COLO668 (cell line): ENCODE measurements around the gene ABCA3.

ENCODE experiments used
- DNase-seq: peaks from one replicate; lab custom pipeline; 2025; ENCODE audit not compliant: unreplicated experiment; lab: John Stamatoyannopoulos, UW

Gene ABCA3

DNA sequence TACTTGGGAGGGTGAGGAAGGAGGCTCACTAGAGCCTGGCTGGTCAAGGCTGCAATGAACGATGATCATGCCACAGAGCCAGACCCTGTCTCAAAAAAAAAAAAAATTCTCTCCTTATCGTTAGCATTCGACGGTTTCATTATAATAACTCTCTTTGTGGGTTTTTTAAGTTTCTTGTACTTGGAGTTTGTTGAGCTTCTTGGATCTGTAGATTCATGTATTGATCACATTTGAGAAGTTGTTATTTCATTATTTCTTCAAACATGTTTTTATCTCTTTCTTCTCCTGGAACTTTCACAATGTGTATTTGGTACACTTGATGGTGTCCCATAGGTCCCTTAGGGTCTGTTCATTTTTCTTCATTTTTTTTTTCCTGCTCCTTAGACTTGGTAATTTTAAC, 16.8 kb upstream of the ABCA3 start:
- DNase-seq: no peak

DNA sequence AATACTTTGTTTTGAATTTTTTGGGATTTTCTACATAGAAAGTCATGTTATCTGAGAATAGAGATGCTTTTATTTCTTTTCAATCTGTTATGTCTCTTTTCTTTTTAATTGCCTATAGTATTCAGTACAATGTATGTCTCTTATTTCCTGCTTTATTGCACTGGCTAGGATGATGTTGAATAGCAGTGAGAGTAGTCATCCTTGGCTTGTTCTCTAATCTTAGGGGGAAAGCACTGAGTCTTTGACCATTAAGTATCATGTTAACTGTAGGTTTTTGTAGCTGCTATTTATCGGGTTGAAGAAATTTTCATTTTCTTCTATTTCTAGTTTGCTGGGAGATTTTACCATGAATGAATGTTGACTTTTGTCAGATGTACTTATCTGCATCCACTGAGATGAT, 10.0 kb upstream of the ABCA3 start:
- DNase-seq: no peak

DNA sequence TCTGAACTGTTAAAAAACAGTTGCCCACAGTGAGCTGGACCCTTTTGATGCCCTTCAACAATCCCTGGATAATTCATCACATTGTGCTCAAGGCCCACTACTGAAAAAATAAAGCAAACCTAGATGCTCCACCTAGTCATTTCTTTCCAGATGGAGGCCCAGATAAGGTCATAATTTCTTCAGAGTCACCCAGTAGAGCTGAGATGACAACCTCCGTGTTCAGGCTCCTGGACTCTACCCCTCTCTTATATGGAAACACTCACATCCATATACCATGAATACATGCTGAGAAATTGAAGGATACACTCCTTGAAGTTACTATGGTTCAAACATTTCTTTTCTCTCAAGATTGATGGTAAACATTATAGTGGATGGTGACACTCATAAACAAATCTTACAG, 2.7 kb upstream of the ABCA3 start:
- DNase-seq: no peak

DNA sequence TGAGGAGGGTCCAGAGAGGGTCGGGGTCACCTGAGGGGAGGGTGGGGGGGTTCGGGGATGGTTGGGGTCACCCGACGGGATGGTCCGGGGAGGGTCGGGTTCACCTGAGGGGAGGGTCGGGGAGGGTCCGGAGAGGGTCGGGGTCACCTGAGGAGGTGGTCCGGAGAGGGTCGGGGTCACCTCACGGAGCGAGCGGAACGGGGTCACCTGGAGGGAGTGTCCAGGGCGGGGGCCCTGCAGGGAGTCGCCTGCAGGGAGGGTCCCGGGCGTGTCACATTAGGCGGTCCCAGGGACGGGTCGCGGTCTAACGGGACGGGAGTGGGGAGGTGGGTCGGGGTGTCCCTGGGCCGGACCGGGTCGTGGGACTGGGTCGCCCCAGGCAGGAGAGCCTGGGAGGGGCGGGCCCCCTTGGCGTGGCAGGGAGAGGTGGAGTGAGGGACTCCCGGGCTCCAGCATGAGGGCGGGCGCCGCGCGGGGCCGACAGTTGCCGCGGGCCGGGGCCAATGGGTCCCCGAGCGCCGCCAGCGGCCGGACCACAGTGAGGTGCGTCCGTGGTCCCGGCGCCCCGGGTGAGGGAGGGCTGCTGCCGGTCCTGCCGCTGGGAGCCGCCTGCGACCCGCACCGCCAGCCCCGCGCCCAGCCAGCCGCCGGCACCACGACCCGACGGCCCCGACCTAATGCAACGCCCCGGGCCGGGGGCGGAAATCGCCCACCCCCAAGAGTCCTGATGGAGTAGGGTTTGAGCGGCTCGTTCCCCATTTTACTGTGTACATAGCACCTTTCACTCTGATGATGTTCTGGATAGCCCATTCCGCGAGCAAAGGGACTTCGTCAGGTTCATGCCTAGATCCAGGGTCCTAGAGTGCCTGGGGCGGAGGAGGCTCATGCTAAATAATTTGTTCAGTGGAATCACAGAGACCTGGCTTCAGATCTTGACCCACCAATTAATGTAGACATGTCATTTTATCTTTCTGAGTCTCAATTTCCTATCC, 1.2 kb upstream of the ABCA3 start:
- DNase-seq: no peak

DNA sequence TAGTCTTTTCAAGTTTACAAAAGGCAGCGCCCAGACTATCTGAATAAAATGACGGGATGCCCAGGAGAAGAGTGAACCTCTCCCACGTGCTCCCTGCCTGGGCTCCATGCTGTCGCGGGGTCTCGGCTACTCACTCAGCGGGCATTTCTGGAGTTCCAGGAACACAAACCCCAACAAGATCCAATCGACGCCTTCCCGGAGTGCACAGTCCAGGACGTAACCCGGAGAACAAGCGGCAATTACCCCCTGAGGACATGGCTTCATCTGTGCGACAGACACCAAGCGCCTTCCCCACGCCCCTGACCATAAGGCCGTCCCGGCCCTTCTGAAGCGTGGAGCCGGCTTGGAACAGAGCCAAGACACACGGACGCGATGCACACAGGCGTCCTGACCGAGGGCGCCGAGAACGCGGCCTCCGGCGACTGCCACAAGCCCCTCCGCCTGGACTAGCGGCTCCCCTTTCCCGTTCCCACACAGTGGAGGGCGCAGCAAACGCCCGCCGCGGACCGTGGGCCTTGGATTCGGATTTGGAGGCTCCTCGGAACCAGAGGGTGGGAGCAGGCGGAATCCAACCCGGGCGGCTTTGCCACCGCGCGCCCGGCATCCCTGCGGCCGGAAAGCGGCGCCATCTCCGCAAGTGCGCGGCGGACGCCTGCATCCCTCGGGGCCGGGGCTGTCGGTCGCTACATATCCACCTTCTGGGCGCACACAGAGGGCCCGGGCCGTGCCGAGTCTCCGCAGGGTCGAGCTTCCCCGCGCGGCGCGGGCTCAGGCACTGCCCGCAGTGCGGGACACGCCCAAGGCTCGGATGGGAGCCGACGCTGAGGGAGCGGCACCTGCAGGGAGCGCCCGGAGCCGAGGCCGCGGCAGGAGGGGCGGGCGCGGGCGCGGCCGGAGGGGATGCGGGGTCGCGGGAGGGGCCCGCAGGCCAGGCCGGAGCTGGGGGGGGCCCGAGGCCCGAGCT, 725 bp downstream of the ABCA3 start:
- DNase-seq: peak; percentile 85

DNA sequence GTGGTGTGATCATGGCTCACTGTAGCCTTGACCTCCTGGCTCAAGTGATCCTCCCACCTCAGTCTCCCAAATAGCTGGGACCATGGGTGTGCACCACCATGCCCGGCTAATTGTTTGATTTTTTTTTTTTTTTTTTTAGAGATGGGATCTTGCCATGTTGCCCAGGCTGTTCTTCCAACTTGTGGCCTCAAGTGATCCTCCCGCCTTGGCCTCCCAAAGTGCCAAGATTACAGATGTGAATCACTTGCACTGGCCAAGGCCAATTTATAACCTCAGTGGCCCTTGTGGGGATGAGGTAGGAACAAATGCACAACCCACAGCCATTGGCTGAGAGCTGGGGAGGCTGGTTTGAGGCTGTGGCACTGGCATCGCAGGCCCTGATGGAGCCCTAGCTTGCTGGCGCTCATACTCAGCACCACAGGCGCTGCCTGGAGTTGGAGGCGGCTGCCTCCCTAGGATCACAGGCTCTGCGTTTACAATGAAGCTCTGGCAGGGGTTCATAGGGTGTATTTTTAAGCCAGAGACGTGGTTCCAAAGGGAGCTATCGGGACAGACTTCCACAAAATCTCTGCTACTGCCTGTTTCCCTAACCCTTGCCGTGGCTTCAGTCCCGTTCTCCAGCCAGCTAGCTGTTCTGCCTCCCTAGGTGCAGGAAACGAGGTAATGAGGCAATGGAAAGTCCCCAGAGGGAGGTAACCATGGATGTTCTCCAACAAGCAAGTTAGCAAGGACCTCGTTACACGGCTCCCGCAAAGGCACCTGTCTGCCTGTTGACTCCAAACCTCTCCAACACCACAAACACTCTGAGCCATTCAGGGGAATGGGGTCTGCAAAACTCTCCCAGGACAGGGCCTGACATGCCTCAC, 2.9 kb downstream of the ABCA3 start:
- peak; percentile 58 for DNase-seq

DNA sequence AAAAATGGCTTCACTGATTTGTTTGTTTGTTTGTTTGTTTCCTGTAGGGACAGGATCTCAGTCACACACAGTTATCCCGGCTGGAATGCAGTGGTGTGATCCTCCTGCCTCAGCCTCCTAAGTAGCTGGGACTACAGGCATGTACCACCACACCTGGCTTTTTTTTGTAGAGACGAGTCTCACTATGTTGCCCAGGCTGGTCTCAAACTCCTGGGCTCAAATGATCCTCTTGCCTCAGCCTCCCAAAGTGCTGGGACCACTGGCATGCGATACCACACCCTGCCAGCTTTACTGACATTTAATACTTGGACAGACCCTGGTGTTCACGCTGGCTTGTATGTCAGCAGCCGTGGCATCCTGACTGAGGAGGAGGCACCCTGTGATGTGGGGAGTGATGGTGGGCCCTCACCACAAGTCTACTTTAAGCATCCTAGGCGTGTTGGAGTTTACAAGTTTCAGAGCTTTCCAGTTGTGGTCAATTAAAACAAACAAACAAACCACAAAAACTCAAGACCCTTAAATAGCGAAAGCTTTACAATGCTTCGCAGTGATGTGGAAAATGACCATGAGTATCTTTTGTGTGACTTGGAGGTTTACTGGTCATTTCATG, 5.1 kb downstream of the ABCA3 start:
- no peak for DNase-seq

DNA sequence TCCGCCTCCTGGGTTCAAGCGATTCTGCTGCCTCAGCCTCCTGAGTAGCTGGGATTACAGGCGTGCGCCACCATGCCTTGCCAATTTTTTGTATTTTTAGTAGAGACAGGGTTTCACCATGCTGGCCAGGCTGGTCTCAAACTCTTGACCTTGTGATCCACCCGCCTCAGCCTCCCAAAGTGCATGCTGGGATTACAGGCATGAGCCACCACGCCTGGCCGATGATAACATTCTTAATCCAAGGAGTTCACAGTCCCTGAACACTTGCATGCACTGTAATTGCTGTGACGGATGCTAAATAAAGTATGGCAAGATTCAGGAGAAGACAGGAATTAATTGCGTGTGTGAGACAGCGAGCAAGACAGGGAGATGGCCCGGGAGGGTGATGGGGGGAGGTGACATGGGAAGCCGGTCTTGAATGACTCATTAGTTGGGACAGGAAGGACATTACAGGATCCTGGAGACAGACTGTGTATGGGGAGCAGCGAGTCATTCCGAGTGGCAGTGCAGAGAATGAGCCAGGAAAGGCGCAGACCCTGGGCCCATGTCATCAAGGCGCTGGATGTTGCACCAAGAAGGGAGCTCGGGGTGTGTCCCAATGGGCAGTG, 6.7 kb downstream of the ABCA3 start:
- DNase-seq: no peak

DNA sequence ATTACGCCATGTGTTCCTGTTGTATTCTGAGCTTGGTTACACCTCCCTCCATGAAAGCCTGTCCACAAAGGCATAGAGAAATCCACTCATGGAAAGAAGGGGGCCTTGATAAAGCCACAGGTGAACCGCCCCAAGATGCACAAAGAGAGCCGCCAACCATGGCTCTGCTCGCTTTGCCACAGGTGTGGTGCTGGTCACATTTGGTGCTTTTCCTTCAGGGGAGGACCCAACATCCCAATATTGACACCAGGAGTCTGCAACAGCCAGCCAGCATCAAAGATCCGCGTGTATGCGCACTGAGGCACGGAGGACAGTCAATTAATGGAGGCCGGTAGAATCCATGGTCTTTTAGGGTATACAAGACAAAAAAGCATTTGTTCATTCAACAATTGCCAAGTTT, 7.3 kb downstream of the ABCA3 start:
- DNase-seq: no peak

DNA sequence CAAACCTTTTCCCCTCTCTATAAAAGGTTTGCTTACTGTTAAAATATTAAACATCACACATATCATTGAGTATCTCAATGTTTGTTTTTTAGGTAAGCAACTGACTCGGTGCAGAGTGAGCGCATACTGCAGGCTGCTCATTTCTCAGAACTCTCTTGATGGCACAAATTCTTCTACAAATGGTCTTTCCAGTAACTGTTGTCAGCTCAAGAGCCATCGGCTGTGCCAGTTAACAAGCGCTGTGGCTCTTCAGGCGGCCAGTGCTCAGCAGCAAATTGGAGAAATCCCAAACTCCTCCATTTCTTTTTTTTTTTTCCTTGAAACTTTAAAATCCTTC, 8.6 kb downstream of the ABCA3 start:
- DNase-seq: no peak

DNA sequence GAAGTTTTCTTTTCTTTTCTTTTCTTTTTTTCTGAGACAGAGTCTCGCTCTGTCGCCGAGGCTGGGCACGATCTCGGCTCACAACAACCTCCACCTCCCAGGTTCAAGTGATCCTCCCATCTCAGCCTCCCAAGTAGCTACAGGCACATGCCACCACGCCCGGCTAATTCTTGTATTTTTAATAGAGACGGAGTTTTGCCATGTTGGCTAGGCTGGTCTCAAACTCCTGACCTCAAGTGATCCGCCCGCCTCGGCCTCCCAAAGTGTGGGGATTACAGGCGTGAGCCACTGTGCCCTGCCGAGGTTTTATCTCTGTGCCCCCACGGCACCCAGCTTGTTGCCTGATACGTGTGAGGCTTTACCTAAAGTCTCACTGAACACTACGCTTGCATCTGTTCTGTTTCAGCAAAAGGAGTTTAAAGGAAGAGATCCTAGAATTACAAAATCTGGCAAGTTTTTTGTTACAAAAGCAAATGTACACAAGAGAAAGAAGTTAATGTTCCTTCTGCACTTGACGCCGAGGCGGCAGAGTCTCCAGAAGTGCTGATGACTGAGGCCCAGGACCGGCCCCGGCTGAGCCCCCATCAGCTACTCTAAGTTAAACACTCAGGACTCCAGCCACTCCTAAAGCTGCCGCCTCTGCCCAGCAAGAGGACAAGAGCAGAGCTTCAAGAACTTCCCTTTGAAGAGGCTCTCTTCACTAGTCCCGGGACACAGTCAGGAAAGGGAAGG, 9.2 kb downstream of the ABCA3 start:
- DNase-seq: no peak

DNA sequence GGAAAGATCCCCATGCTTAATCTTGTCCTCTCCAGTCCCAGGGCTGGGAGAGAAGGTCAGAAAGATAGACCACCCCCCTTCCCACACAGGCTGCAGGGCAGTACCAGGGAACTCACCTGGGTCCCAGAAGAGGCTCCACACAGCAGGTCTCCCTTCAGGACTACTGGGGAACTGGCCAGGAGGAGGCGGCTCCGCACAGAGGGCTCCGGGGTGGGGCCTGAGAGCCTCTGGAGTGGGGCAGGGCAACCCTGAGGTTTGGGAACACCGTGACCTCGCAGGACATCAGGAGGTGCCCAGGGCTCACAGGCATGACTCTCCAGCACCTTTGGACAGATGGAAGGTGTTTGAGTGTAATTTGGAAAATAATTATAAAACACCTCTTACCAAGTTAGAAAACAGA, 11.0 kb downstream of the ABCA3 start:
- DNase-seq: no peak

DNA sequence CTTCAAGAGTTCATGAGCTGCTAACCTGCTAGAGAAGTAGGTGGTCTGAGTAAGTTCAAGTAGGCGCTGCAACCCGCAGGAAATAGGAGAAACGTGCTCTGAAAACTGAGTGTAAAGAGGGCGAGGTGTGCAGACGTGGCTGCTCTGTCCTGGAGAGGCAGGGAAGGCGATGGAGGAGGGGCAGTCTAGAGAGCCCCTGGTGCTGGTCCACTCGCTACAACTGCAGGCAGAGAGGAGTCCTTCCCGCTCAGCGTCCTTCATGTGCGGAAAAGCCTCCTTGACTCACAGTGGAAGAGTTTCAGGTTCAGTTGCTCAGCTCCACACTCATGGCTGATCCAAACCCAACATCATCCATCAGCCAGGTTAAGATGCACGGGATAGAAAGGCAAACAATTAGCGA, 12.1 kb downstream of the ABCA3 start:
- DNase-seq: no peak

DNA sequence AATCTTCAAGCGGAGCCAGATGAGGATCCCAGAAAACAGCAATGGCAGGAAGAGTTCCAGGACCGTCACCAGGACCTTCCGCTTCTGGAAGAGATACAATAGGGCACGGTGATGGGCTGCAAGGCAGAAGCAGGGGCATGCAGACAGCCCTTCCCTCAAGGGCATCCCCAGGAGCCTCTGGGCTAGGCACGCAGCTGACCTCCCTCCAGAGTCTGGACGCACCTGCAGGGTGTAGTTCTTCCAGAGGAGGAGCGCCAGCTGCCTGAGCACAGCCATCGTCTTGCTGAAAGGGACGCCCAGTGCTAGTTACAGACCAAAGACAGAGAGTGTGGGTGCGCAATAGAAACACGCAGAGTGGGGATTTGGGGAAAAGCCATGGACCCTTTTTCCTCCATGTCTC, 14.3 kb downstream of the ABCA3 start:
- no peak for DNase-seq

DNA sequence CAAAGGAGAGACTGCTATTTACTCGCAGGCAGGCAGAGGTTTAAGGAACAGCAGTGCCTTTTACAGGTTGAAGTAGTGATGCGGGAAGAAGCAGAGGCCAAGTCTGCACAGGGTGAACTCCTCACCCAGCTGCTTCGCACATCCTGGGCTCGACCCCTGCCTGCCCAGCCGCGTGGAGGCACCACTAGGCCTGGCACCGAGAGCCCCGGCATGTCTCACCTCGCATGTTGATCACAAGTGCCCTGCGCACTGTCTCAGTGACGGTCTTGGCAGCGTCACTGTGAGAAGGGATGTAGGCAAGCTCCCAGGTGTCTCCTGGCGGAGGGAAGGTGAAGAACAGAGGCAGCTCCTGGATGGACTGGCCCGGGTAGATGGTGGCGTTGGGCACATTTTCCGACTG, 14.7 kb downstream of the ABCA3 start:
- no peak for DNase-seq

DNA sequence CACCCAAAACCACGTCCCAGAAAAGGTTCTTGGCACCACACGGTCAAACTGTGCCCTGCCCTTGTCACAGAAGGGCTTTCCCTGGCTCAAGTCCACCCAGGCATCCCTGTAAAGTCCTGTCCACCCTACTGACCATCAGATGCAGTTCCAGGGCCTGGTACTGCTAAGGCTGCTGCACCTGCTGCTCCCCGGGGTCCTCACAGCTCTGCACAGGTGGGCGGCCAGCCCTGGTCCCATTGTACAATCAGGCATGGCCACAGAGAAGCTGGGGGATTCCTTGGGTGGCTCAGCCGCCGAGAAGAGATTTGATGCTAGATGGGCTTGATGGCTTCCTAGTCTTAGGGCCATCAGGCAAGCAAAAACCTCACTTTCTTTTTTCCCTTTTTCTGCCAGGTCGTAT, 15.3 kb downstream of the ABCA3 start:
- DNase-seq: no peak

DNA sequence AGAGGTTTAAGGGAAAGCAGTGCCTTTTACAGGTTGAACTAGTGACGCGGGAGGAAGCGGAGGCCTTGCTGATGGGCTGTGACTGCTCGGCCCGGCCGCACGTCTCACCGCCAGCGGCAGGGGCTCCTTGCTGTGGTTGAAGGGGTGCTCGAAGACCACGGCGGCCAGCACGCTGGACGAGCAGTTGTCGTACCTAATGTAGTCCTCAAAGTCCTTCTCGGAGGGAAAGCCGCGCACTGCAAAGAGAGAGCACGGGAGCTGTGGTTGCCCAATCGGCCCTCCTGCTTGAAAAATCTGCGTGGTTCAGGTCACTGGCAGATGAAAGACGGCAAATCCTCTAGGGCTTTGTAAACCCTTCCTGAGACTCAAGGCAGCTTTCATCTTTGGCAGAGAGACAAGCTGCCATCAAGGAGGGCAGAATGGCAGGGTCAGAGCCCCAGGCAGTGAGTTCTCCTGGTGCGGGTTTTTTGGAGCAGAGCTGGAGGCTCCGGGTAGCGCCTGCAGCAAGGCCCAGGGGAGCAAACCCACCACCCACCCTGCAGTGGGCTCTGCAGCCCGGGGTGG, 16.1 kb downstream of the ABCA3 start:
- no peak for DNase-seq

DNA sequence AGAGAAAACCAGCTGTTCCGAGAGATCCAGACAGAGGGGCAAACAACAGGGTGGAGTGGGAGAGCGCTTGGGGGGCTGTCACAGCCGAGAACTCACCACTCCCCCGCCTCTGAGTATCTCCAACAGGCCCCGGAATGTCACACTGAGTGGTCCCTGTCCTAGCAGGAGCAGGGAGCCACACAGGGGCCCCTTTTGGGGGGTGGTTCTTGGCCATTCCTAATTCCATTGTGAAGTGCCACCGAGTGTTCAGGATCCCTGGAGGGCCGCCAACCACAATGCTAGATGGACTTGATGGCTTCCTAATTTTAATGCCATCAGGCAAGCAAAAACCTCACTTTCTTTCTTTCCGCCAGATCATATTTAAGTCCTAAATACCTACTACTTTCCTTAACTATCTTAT, 16.8 kb downstream of the ABCA3 start:
- DNase-seq: no peak

DNA sequence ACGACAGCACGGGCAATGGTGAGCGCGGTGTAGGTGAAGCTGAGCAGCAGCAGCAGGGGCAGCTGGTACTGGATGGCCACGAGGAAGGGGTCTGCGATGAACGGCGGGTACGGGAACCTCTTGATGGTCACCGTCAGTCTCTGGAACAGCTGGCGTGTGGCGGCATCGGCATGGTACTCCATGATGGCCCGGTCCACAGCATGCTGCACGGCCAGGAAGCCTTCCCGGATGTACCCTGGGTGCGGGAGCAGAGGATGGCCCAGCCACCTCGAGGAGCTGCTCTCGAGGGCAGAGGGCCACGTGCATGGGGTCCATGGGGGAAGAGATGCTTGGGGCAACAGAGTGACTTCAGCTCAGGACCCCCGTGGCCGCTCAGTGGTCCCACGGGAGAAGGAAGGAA, 20.9 kb downstream of the ABCA3 start:
- DNase-seq: no peak
